Prostate gland (tissue), 2 donors: ENCODE data around the gene PTPRG.

Source experiments
- CTCF ChIP-seq, 4 experiments: fragments of 200-600 bp in 2 of 4; fragments of 450-650 bp in 2 of 4; sonication (generic) in 2 of 4; IDR thresholded peaks; 1 replicate in 3 of 4; 2 replicates in 1 of 4; pipeline ENCODE4 v1.5.1; 2016 to 2019; ENCODE audit warnings: antibody characterized with exemption in 4 of 4, mild to moderate bottlenecking in 2 of 4, moderate library complexity in 2 of 4
- POLR2A ChIP-seq: fragments of 450-650 bp; IDR thresholded peaks from one replicate; pipeline ENCODE4 v1.6.1; 2016; ENCODE audit warnings: antibody characterized with exemption, mild to moderate bottlenecking
- POLR2AphosphoS5 ChIP-seq: sonication (generic); formaldehyde crosslinking; IDR thresholded peaks from one replicate; pipeline ENCODE4 v1.6.1; 2017; ENCODE audit warnings: antibody characterized with exemption

GRCh38 chr3:61868499-61868898 is 307.1 kb downstream of the PTPRG start:
- TF ChIP-seq CTCF (IDR thresholded peaks at IDR 0.05) = no peak
- no peak for TF ChIP-seq POLR2AphosphoS5
- TF ChIP-seq POLR2A = no peak
